OCI-LY3 (cell line): ENCODE data around the gene SOCS1.

Experiments used
- EZH2phosphoT487 ChIP-seq: fragments of 200-600 bp; shearing (Covaris generic); IDR thresholded peaks from 2 replicates; pipeline ENCODE4 v1.6.1; 2018; ENCODE audit warnings: antibody characterized with exemption, mixed run types, low read depth
- TF ChIP-seq, protein P1 (sequence below): fragments of 200-600, 300-600 bp; sonication (generic); IDR thresholded peaks from 2 replicates; pipeline ENCODE4 v1.5.1; 2014; ENCODE audit warnings: antibody characterized with exemption, low read length, low read depth

GRCh38 chr16:11291091-11291703 lies 35.2 kb upstream of the SOCS1 start:
- TF ChIP-seq, protein P1, sequence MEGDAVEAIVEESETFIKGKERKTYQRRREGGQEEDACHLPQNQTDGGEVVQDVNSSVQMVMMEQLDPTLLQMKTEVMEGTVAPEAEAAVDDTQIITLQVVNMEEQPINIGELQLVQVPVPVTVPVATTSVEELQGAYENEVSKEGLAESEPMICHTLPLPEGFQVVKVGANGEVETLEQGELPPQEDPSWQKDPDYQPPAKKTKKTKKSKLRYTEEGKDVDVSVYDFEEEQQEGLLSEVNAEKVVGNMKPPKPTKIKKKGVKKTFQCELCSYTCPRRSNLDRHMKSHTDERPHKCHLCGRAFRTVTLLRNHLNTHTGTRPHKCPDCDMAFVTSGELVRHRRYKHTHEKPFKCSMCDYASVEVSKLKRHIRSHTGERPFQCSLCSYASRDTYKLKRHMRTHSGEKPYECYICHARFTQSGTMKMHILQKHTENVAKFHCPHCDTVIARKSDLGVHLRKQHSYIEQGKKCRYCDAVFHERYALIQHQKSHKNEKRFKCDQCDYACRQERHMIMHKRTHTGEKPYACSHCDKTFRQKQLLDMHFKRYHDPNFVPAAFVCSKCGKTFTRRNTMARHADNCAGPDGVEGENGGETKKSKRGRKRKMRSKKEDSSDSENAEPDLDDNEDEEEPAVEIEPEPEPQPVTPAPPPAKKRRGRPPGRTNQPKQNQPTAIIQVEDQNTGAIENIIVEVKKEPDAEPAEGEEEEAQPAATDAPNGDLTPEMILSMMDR = no peak
- no peak for TF ChIP-seq EZH2phosphoT487
